ENCODE data around the gene RALGDS.

- TF ChIP-seq REST (IDR thresholded peaks at IDR 0.05; ENCODE audit: insufficient replicate concordance, low read depth) (no peak), CTCF (IDR thresholded peaks at IDR 0.05; ENCODE audit: insufficient read depth, low read length) (no peak), POLR2AphosphoS5 (IDR thresholded peaks at IDR 0.05; ENCODE audit: low read depth) (no peak), GABPA (IDR thresholded peaks at IDR 0.05; ENCODE audit: low read depth) (no peak), SPI1 (IDR thresholded peaks at IDR 0.05; ENCODE audit: borderline replicate concordance, low read depth) (no peak)
Observed at GRCh38 chr9:133071484-133072150, 49.4 kb downstream of the RALGDS start.
